Esophagus muscularis mucosa (tissue), 4 donors: ENCODE data around the gene PTPRB. TPM values are rescaled to one million over a fixed set of nuclear protein-coding genes. Genes with fewer than 3 reads are reported as not detected.
"Not testable (repeated sequence)": the region's sequence is repeated elsewhere in the genome, so short reads cannot be mapped to it uniquely, and the experiment has no call there.

Experiments used
- DNase-seq: peaks from one replicate; pipeline ENCODE4 v3.0.0-alpha.2; 2017; ENCODE audit errors: extremely low spot score
- H3K27ac ChIP-seq, 4 donors: fragments of 200-600 bp; sonication (generic); replicated peaks in 1 of 4; 1 replicate in 3 of 4; 2 replicates in 1 of 4; pipeline ENCODE4 v1.5.1; 2016 to 2019; ENCODE audit warnings: mild to moderate bottlenecking in 1 of 4
- H3K27me3 ChIP-seq, 4 donors: fragments of 200-600 bp; sonication (generic); one replicate each; pipeline versions ENCODE4 v1.5.1 to v1.6.0; 2016 to 2019
- H3K36me3 ChIP-seq, 4 donors: fragments of 200-600 bp; sonication (generic); one replicate each; pipeline ENCODE4 v1.5.1; 2016 to 2019
- H3K4me1 ChIP-seq, 4 donors: fragments of 200-600 bp; sonication (generic); one replicate each; pipeline ENCODE4 v1.5.1; 2016 to 2019
- H3K4me3 ChIP-seq, 4 donors: fragments of 200-600 bp; sonication (generic); 1 replicate in 2 of 4; 2 replicates in 2 of 4; pipeline ENCODE4 v1.5.1; 2016 to 2019; ENCODE audit warnings: mild to moderate bottlenecking in 4 of 4, moderate library complexity in 1 of 4
- H3K9me3 ChIP-seq, 4 donors: fragments of 200-600 bp; sonication (generic); 1 replicate in 3 of 4; 2 replicates in 1 of 4; pipeline ENCODE4 v1.5.1; 2016 to 2019
- EP300 ChIP-seq: sonication (generic); formaldehyde crosslinking; IDR thresholded peaks from one replicate; pipeline ENCODE4 v1.6.1; 2017; ENCODE audit warnings: antibody characterized with exemption
- POLR2A ChIP-seq: fragments of 450-650 bp; IDR thresholded peaks from one replicate; pipeline ENCODE4 v1.6.1; 2017; ENCODE audit warnings: antibody characterized with exemption, moderate library complexity, mild to moderate bottlenecking, low read depth
- POLR2AphosphoS5 ChIP-seq, 2 donors: sonication (generic); formaldehyde crosslinking; IDR thresholded peaks; one replicate each; pipeline ENCODE4 v1.6.1; 2017; ENCODE audit warnings: antibody characterized with exemption in 2 of 2
- WGBS: methylation state at CpG from one replicate; pipeline ENCODE4 v1.1.5; 2018; 5-methylcytosine and 5-hydroxymethylcytosine counted together
- intact Hi-C: fragments of 100-400 bp; cut with DNase I; formaldehyde crosslinking; loops from one replicate; pipeline ENCODE4 v1.15.1; 2023
- total RNA-seq, 4 donors: library from RNA; depleted of rRNA; stranded (reverse); fragments of >200 nt; gene quantifications; one replicate each; pipeline versions ENCODE4 v1.1.0 to v1.2.1, GENCODE V29; 2016
- TF ChIP-seq, protein P1 (sequence below), 3 experiments: fragments of 200-600 bp in 2 of 3; fragments of 450-650 bp in 1 of 3; sonication (generic) in 2 of 3; IDR thresholded peaks; one replicate each; pipeline ENCODE4 v1.5.1; 2017 to 2019; ENCODE audit warnings: antibody characterized with exemption in 3 of 3, mild to moderate bottlenecking in 2 of 3, moderate library complexity in 1 of 3

The PTPRB gene
- total RNA-seq, 4 donors from 2014 or later = 22.0 to 41.9 (median 30.4) TPM

DNA sequence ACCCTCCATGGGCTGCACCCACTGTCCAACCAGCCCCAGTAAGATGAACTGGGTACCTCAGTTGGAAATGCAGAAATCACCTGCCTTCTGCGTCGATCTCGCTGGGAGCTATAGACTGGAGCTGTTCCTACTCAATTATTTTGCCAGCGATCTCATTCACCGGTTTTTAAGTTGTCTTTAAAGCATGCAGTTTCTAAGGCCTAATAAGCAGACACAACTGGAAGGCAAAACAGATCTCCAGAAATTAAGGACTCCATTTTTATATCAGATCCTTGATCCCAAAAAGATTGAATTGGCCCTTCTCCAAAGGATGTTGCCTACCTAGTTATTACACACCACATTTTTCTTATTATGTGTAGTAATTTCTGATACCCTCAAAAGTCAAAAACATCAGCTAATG, 139.7 kb downstream of the PTPRB start:
- no peak overlapping the region for H3K27ac ChIP-seq
- DNase-seq = no peak
- no peaks in the 10 kb centered on the region for H3K36me3 ChIP-seq
- intact Hi-C loops = no loop called here
- no peaks in the 10 kb centered on the region for H3K27me3 ChIP-seq
- no peaks in the 10 kb centered on the region for H3K9me3 ChIP-seq
- 87% methylated on average over 5 of the region's 5 CpGs for WGBS
- no peaks in the 10 kb centered on the region for H3K4me1 ChIP-seq
- TF ChIP-seq POLR2AphosphoS5 (IDR thresholded peaks at IDR 0.05) (no peak), POLR2A (no peak), EP300 (no peak)
- TF ChIP-seq, protein P1, sequence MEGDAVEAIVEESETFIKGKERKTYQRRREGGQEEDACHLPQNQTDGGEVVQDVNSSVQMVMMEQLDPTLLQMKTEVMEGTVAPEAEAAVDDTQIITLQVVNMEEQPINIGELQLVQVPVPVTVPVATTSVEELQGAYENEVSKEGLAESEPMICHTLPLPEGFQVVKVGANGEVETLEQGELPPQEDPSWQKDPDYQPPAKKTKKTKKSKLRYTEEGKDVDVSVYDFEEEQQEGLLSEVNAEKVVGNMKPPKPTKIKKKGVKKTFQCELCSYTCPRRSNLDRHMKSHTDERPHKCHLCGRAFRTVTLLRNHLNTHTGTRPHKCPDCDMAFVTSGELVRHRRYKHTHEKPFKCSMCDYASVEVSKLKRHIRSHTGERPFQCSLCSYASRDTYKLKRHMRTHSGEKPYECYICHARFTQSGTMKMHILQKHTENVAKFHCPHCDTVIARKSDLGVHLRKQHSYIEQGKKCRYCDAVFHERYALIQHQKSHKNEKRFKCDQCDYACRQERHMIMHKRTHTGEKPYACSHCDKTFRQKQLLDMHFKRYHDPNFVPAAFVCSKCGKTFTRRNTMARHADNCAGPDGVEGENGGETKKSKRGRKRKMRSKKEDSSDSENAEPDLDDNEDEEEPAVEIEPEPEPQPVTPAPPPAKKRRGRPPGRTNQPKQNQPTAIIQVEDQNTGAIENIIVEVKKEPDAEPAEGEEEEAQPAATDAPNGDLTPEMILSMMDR (IDR thresholded peaks at IDR 0.05) = no peak
- H3K4me3 ChIP-seq = no peak overlapping the region

GRCh38 chr12:70492904-70493303, 144.3 kb downstream of the PTPRB start:
- DNase-seq, H3K9me3 ChIP-seq, H3K27ac ChIP-seq, H3K27me3 ChIP-seq, H3K4me1 ChIP-seq, intact Hi-C loops, H3K4me3 ChIP-seq, H3K36me3 ChIP-seq: not testable (repeated sequence)
- WGBS = 88% methylated on average over 1 of the region's 1 CpG

- H3K4me1 ChIP-seq, H3K9me3 ChIP-seq, intact Hi-C loops, H3K36me3 ChIP-seq, DNase-seq, H3K27ac ChIP-seq, H3K27me3 ChIP-seq, H3K4me3 ChIP-seq: not testable (repeated sequence)
Observed at GRCh38 chr12:70490928-70491327, 146.3 kb downstream of the PTPRB start.

GRCh38 chr12:70487440-70487839, 149.8 kb downstream of the PTPRB start:
- Histone ChIP-seq H3K4me1 (no peaks in the 10 kb centered on the region), H3K36me3 (no peaks in the 10 kb centered on the region), H3K27me3 (no peaks in the 10 kb centered on the region), H3K9me3 (no peaks in the 10 kb centered on the region), H3K27ac (no peak overlapping the region), H3K4me3 (no peak overlapping the region)
- TF ChIP-seq POLR2AphosphoS5 (IDR thresholded peaks at IDR 0.05) = no peak
- TF ChIP-seq EP300 = no peak
- TF ChIP-seq, protein P1 (IDR thresholded peaks at IDR 0.05) = no peak
- TF ChIP-seq POLR2A = no peak
- DNase-seq = no peak
- 81% methylated on average over 2 of the region's 2 CpGs for WGBS
- intact Hi-C loops = no loop called here

- TF ChIP-seq EP300 (no peak), POLR2AphosphoS5 (IDR thresholded peaks at IDR 0.05) (no peak)
- TF ChIP-seq, protein P1 (IDR thresholded peaks at IDR 0.05) = no peak
- Histone ChIP-seq H3K27me3 (no peaks in the 10 kb centered on the region), H3K4me1 (no peaks in the 10 kb centered on the region), H3K27ac (no peak overlapping the region), H3K4me3 (no peak overlapping the region), H3K36me3 (no peaks in the 10 kb centered on the region), H3K9me3 (no peaks in the 10 kb centered on the region)
- DNase-seq = no peak
- 73% methylated on average over 2 of the region's 2 CpGs for WGBS
- intact Hi-C loops = no loop called here
Observed at GRCh38 chr12:70486588-70486987, 150.6 kb downstream of the PTPRB start.

- no peak for DNase-seq
- WGBS = 91% methylated on average over 3 of the region's 3 CpGs
- intact Hi-C loops = no loop called here
- no peak overlapping the region for H3K27ac ChIP-seq
- no peaks in the 10 kb centered on the region for H3K9me3 ChIP-seq
- H3K4me1 ChIP-seq = no peaks in the 10 kb centered on the region
- TF ChIP-seq EP300 (no peak), POLR2A (no peak), POLR2AphosphoS5 (IDR thresholded peaks at IDR 0.05) (no peak)
- TF ChIP-seq, protein P1 (IDR thresholded peaks at IDR 0.05) = no peak
- H3K27me3 ChIP-seq = no peaks in the 10 kb centered on the region
- H3K36me3 ChIP-seq = no peaks in the 10 kb centered on the region
- no peak overlapping the region for H3K4me3 ChIP-seq
Observed at GRCh38 chr12:70485704-70486103, 151.5 kb downstream of the PTPRB start.
